Gastroesophageal sphincter (tissue), 3 donors: ENCODE results near the gene ADD3.

ENCODE experiments used
- CTCF ChIP-seq, 4 experiments: fragments of 200-600 bp in 2 of 4; fragments of 450-650 bp in 2 of 4; sonication (generic) in 1 of 4; IDR thresholded peaks; one replicate each; pipeline ENCODE4 v1.5.1; 2017 to 2019; ENCODE audit warnings: antibody characterized with exemption in 4 of 4, mild to moderate bottlenecking in 2 of 4, moderate library complexity in 2 of 4
- POLR2A ChIP-seq, 2 donors: fragments of 450-650 bp; IDR thresholded peaks; one replicate each; pipeline ENCODE4 v1.6.1; 2017; ENCODE audit warnings: antibody characterized with exemption in 2 of 2, mild to moderate bottlenecking in 2 of 2, moderate library complexity in 1 of 2
- POLR2AphosphoS5 ChIP-seq: sonication (generic); formaldehyde crosslinking; IDR thresholded peaks from one replicate; pipeline ENCODE4 v1.6.1; 2017; ENCODE audit warnings: antibody characterized with exemption

- TF ChIP-seq CTCF (IDR thresholded peaks at IDR 0.05): no peak
- no peak for TF ChIP-seq POLR2A (IDR thresholded peaks at IDR 0.05)
- TF ChIP-seq POLR2AphosphoS5: no peak
These were observed 69.8 kb downstream of the ADD3 start for GRCh38 chr10:110077436-110078130.
